ENCODE data around the gene CNTNAP2.

Gene CNTNAP2

DNA sequence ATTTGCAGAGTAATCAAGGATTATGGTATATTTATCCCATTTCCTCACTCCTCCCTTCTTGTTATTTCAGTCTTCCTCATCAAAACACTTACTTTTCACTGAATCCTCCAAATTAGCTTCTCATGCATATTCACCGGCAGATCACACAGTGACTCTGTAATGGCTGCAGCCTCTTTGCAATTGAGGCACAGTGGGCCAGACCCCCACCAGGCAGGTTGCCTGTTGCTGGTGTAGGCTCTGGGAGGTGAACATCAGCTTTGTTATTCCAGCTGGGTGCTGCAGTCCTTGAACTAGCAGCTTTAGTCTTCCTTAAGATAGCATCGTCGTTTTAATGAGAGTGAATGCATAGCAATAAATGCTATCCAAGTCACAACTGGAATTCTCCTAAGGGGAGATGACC, 449.3 kb downstream of the CNTNAP2 start:
- in situ Hi-C loops (cut with HindIII; ENCODE audit: low sequenced_read_pairs): no loop called here
- TF ChIP-seq, protein P1, sequence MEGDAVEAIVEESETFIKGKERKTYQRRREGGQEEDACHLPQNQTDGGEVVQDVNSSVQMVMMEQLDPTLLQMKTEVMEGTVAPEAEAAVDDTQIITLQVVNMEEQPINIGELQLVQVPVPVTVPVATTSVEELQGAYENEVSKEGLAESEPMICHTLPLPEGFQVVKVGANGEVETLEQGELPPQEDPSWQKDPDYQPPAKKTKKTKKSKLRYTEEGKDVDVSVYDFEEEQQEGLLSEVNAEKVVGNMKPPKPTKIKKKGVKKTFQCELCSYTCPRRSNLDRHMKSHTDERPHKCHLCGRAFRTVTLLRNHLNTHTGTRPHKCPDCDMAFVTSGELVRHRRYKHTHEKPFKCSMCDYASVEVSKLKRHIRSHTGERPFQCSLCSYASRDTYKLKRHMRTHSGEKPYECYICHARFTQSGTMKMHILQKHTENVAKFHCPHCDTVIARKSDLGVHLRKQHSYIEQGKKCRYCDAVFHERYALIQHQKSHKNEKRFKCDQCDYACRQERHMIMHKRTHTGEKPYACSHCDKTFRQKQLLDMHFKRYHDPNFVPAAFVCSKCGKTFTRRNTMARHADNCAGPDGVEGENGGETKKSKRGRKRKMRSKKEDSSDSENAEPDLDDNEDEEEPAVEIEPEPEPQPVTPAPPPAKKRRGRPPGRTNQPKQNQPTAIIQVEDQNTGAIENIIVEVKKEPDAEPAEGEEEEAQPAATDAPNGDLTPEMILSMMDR (IDR thresholded peaks at IDR 0.05; ENCODE audit: low read depth, low read length): no peak
- no peak for DNase-seq (ENCODE audit: low read depth, low spot score)
- no peak overlapping the region for H3K4me3 ChIP-seq (ENCODE audit: low read depth, low read length)

- no peak for DNase-seq (ENCODE audit: low read depth, low spot score)
- in situ Hi-C loops (cut with HindIII; ENCODE audit: low sequenced_read_pairs): no loop called here
- H3K4me3 ChIP-seq (ENCODE audit: low read depth, low read length): no peak overlapping the region
- TF ChIP-seq, protein P1 (IDR thresholded peaks at IDR 0.05; ENCODE audit: low read depth, low read length): no peak
Observed at GRCh38 chr7:146575903-146576302, 459.3 kb downstream of the CNTNAP2 start.

- no peak for DNase-seq (ENCODE audit: low read depth, low spot score)
- TF ChIP-seq, protein P1 (IDR thresholded peaks at IDR 0.05; ENCODE audit: low read depth, low read length): no peak
- no peak overlapping the region for H3K4me3 ChIP-seq (ENCODE audit: low read depth, low read length)
- in situ Hi-C loops (cut with HindIII; ENCODE audit: low sequenced_read_pairs): no loop called here
Observed at GRCh38 chr7:146591976-146592375, 475.4 kb downstream of the CNTNAP2 start.

- TF ChIP-seq, protein P1 (IDR thresholded peaks at IDR 0.05; ENCODE audit: low read depth, low read length): no peak
- no peak for DNase-seq (ENCODE audit: low read depth, low spot score)
- in situ Hi-C loops (cut with HindIII; ENCODE audit: low sequenced_read_pairs): no loop called here
- H3K4me3 ChIP-seq (ENCODE audit: low read depth, low read length): no peak overlapping the region
Observed at GRCh38 chr7:146606628-146607027, 490.0 kb downstream of the CNTNAP2 start.

DNA sequence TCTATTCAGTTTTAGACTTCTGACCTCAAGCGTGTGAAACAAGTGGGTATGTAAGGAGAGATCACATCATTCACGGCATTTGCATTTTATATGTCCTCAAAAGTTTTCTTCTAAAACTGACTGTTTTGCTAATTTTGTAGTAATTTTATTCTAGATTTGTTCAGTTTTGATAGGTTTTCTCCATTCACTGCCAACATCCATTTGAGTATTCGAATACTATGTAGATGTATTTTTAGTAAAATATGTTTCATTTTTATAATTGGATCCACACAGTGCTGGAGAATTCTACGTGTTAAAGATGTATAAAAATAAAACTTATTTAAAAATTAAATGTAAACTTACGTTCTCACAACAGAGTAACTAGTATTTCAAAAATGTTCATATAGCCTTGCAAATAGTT, 503.0 kb downstream of the CNTNAP2 start:
- TF ChIP-seq, protein P1 (IDR thresholded peaks at IDR 0.05; ENCODE audit: low read depth, low read length): no peak
- in situ Hi-C loops (cut with HindIII; ENCODE audit: low sequenced_read_pairs): no loop called here
- DNase-seq (ENCODE audit: low read depth, low spot score): no peak
- no peak overlapping the region for H3K4me3 ChIP-seq (ENCODE audit: low read depth, low read length)

- no peak overlapping the region for H3K4me3 ChIP-seq (ENCODE audit: low read depth, low read length)
- no peak for DNase-seq (ENCODE audit: low read depth, low spot score)
- in situ Hi-C loops (cut with HindIII; ENCODE audit: low sequenced_read_pairs): no loop called here
- TF ChIP-seq, protein P1 (IDR thresholded peaks at IDR 0.05; ENCODE audit: low read depth, low read length): no peak
Observed at GRCh38 chr7:146626912-146627311, 510.3 kb downstream of the CNTNAP2 start.

Data from astrocyte of the spinal cord (primary cell).